Activated CD8-positive, alpha-beta T cell treated with anti-CD3 and anti-CD28 coated beads for 36 hours (primary cell): ENCODE results near the gene RPS14. TPM values are rescaled to one million over a fixed set of nuclear protein-coding genes. Genes with fewer than 3 reads are reported as not detected.

ENCODE experiments used
- ATAC-seq: fragments of 200-7000 bp; cut with Tn5 transposase; one replicate; pipeline ENCODE4 v1.10.0; 2021; ENCODE audit warnings: mild to moderate bottlenecking, moderate library complexity
- CTCF ChIA-PET: fragments of 350-600 bp; sonication (Branson Sonifier 250); formaldehyde crosslinking; loops from one replicate; lab custom pipeline; 2021; ENCODE audit warnings: antibody characterized with exemption; lab: Charles Lee
- POLR2A ChIA-PET: fragments of 350-600 bp; sonication (Branson Sonifier 250); formaldehyde crosslinking; loops from one replicate; lab custom pipeline; 2021; ENCODE audit warnings: antibody characterized with exemption; lab: Charles Lee
- DNase-seq: peaks from one replicate; pipeline ENCODE4 v3.0.0-alpha.2; 2020
- H3K27ac Mint-ChIP-seq: one replicate; pipeline ENCODE4 v1.8.0; 2021; ENCODE audit warnings: mild to moderate bottlenecking, mixed read lengths
- H3K27me3 Mint-ChIP-seq: one replicate; pipeline ENCODE4 v1.8.0; 2021; ENCODE audit warnings: mixed read lengths
- H3K36me3 Mint-ChIP-seq: one replicate; pipeline ENCODE4 v1.8.0; 2021; ENCODE audit warnings: low read depth, mixed read lengths
- H3K4me1 Mint-ChIP-seq: one replicate; pipeline ENCODE4 v1.8.0; 2021; ENCODE audit warnings: low read depth, mixed read lengths
- H3K4me3 Mint-ChIP-seq: one replicate; pipeline ENCODE4 v1.8.0; 2021; ENCODE audit warnings: mild to moderate bottlenecking, moderate library complexity, mixed read lengths
- H3K9me3 Mint-ChIP-seq: one replicate; pipeline ENCODE4 v1.8.0; 2021; ENCODE audit warnings: mixed read lengths
- CTCF ChIP-seq: fragments of 200-600 bp; IDR thresholded peaks from one replicate; pipeline ENCODE4 v1.8.0; 2022; ENCODE audit warnings: antibody characterized with exemption, mild to moderate bottlenecking
- intact Hi-C: fragments of 100-400 bp; cut with micrococcal nuclease; formaldehyde crosslinking; loops from one replicate; pipeline ENCODE4 v1.10.0; 2022
- total RNA-seq, 2 experiments: library from RNA; stranded (reverse); gene quantifications; one replicate each; pipeline ENCODE4 v1.2.3, GENCODE V29; 2021

RPS14 gene
- total RNA-seq, 2 experiments from 2014 or later, result 3,542 to 3,651 TPM

- H3K4me3 Mint-ChIP-seq, result no peak overlapping the region
- no peak for TF ChIP-seq CTCF
- DNase-seq (no peak), ATAC-seq (no peak)
- no peak overlapping the region for H3K27ac Mint-ChIP-seq
- no peaks in the 10 kb centered on the region for H3K36me3 Mint-ChIP-seq
- H3K27me3 Mint-ChIP-seq, result no peaks in the 10 kb centered on the region
- ChIA-PET CTCF (no interaction called here), POLR2A (no interaction called here)
- H3K9me3 Mint-ChIP-seq, result no peaks in the 10 kb centered on the region
- H3K4me1 Mint-ChIP-seq, result no peaks in the 10 kb centered on the region
- intact Hi-C loops, result no loop called here
Observed at GRCh38 chr5:150496534-150496933, 47.0 kb upstream of the RPS14 start.

- TF ChIP-seq CTCF, result no peak
- no peaks in the 10 kb centered on the region for H3K27me3 Mint-ChIP-seq
- ChIA-PET CTCF (no interaction called here), POLR2A (interaction anchor here (0.6 kb wide), 1 partner anchor 132 kb away, joined by 3 read pairs; no protein-coding TSS in a partner anchor)
- ATAC-seq, result no peak
- H3K36me3 Mint-ChIP-seq, result no peaks in the 10 kb centered on the region
- no peak overlapping the region for H3K4me3 Mint-ChIP-seq
- no peaks in the 10 kb centered on the region for H3K4me1 Mint-ChIP-seq
- no peaks in the 10 kb centered on the region for H3K9me3 Mint-ChIP-seq
- intact Hi-C loops, result no loop called here
- DNase-seq, result no peak
- H3K27ac Mint-ChIP-seq, result no peak overlapping the region
Observed at GRCh38 chr5:150496098-150496497, 46.6 kb upstream of the RPS14 start.

- ChIA-PET CTCF (interaction anchor here (1.0 kb wide), 2 partner anchors 33 to 42 kb away, joined by 3 to 4 read pairs; no protein-coding TSS in a partner anchor), POLR2A (interaction anchor here (0.6 to 1.1 kb wide), 2 partner anchors 43 to 140 kb away, joined by 3 to 5 read pairs; no protein-coding TSS in a partner anchor)
- TF ChIP-seq CTCF, result no peak
- H3K27me3 Mint-ChIP-seq, result no peaks in the 10 kb centered on the region
- DNase-seq (no peak), ATAC-seq (no peak)
- H3K4me3 Mint-ChIP-seq, result no peak overlapping the region
- H3K9me3 Mint-ChIP-seq, result no peaks in the 10 kb centered on the region
- H3K36me3 Mint-ChIP-seq, result no peaks in the 10 kb centered on the region
- intact Hi-C loops, result no loop called here
- no peak overlapping the region for H3K27ac Mint-ChIP-seq
- peaks cover under 1% of the 10 kb centered on the region for H3K4me1 Mint-ChIP-seq
Observed at GRCh38 chr5:150492621-150493020, 43.1 kb upstream of the RPS14 start.

GRCh38 chr5:150491876-150492275 is 42.3 kb upstream of the RPS14 start:
- H3K27me3 Mint-ChIP-seq, result peaks cover 5% of the 10 kb centered on the region
- H3K4me3 Mint-ChIP-seq, result no peak overlapping the region
- H3K4me1 Mint-ChIP-seq, result peaks cover 7% of the 10 kb centered on the region
- H3K36me3 Mint-ChIP-seq, result no peaks in the 10 kb centered on the region
- intact Hi-C loops, result no loop called here
- DNase-seq (no peak), ATAC-seq (no peak)
- no peak overlapping the region for H3K27ac Mint-ChIP-seq
- no peak for TF ChIP-seq CTCF
- ChIA-PET POLR2A (interaction anchor here (1.1 to 1.3 kb wide), 2 partner anchors 42 to 46 kb away, joined by 3 to 5 read pairs; no protein-coding TSS in a partner anchor), CTCF (interaction anchor here (1.0 kb wide), 2 partner anchors 33 to 42 kb away, joined by 3 to 4 read pairs; no protein-coding TSS in a partner anchor)
- no peaks in the 10 kb centered on the region for H3K9me3 Mint-ChIP-seq

GRCh38 chr5:150490754-150491153 is 41.2 kb upstream of the RPS14 start:
- ChIA-PET CTCF (no interaction called here), POLR2A (interaction anchor here (1.3 kb wide), 1 partner anchor 45 kb away, joined by 3 read pairs; no protein-coding TSS in a partner anchor)
- Mint-ChIP-seq H3K36me3 (no peaks in the 10 kb centered on the region), H3K4me3 (no peak overlapping the region), H3K27me3 (peaks cover 5% of the 10 kb centered on the region), H3K4me1 (peaks cover 7% of the 10 kb centered on the region), H3K9me3 (no peaks in the 10 kb centered on the region), H3K27ac (no peak overlapping the region)
- DNase-seq (no peak), ATAC-seq (no peak)
- no peak for TF ChIP-seq CTCF
- intact Hi-C loops, result no loop called here
